Calu3 (cell line): Measurements from ENCODE around the gene BMAL1. TPM values are rescaled to one million over a fixed set of nuclear protein-coding genes. Genes with fewer than 3 reads are reported as not detected.

Source experiments
- BruUV-seq: library from RNA; stranded (reverse); fragments of 400-500 nt; replicated peaks from 2 replicates; lab custom pipeline; 2021; lab: Mats Ljungman, UMichigan
- CTCF ChIA-PET: fragments of 300-600 bp; sonication (Branson Sonifier 250); formaldehyde crosslinking; loops from one replicate; lab custom pipeline; 2022; ENCODE audit warnings: antibody characterized with exemption; lab: Charles Lee
- DNase-seq: peaks from one replicate; pipeline ENCODE4 v3.0.0; 2022
- H3K27ac Mint-ChIP-seq: one replicate; pipeline ENCODE4 v1.8.0; 2022; ENCODE audit warnings: mixed read lengths; ENCODE audit not compliant: unreplicated experiment
- H3K27me3 Mint-ChIP-seq: one replicate; pipeline ENCODE4 v1.8.0; 2022; ENCODE audit warnings: mixed read lengths; ENCODE audit not compliant: unreplicated experiment
- H3K36me3 Mint-ChIP-seq: one replicate; pipeline ENCODE4 v1.8.0; 2022; ENCODE audit warnings: mild to moderate bottlenecking, moderate library complexity, mixed read lengths; ENCODE audit not compliant: insufficient read depth, unreplicated experiment
- H3K4me1 Mint-ChIP-seq: one replicate; pipeline ENCODE4 v1.8.0; 2022; ENCODE audit warnings: mild to moderate bottlenecking, low read depth, mixed read lengths; ENCODE audit not compliant: unreplicated experiment
- H3K4me3 Mint-ChIP-seq: one replicate; pipeline ENCODE4 v1.8.0; 2022; ENCODE audit warnings: mild to moderate bottlenecking, low read depth, moderate library complexity, mixed read lengths; ENCODE audit not compliant: unreplicated experiment
- H3K9me3 Mint-ChIP-seq: one replicate; pipeline ENCODE4 v1.8.0; 2022; ENCODE audit warnings: low read depth, mixed read lengths; ENCODE audit not compliant: unreplicated experiment
- CTCF ChIP-seq: fragments of 200-600 bp; IDR thresholded peaks from one replicate; pipeline ENCODE4 v1.8.0; 2022; ENCODE audit warnings: antibody characterized with exemption; ENCODE audit not compliant: unreplicated experiment
- intact Hi-C: fragments of 100-400 bp; cut with micrococcal nuclease; formaldehyde crosslinking; loops from one replicate; pipeline ENCODE4 v1.10.0; 2022; ENCODE audit not compliant: unreplicated experiment
- total RNA-seq: library from RNA; stranded (reverse); gene quantifications from 2 replicates; pipeline ENCODE4 v1.2.3, GENCODE V29; 2022

The BMAL1 gene
- total RNA-seq, 1 experiment from 2014 or later = 10.3 TPM

GRCh38 chr11:13238879-13239514 lies 38.6 kb upstream of the BMAL1 start:
- intact Hi-C loops = loop anchor here (1.0 kb wide), 1 partner anchor 29 kb away; no protein-coding TSS in a partner anchor
- H3K27me3 Mint-ChIP-seq = peaks cover 14% of the 10 kb centered on the region
- no peaks in the 10 kb centered on the region for H3K36me3 Mint-ChIP-seq
- BruUV-seq = no TSS peak
- no peak overlapping the region for H3K27ac Mint-ChIP-seq
- peaks cover 10% of the 10 kb centered on the region for H3K4me1 Mint-ChIP-seq
- TF ChIP-seq CTCF = peak; percentile 82
- CTCF ChIA-PET = no interaction called here
- peak; percentile 68 for DNase-seq
- H3K9me3 Mint-ChIP-seq = no peaks in the 10 kb centered on the region
- H3K4me3 Mint-ChIP-seq = no peak overlapping the region

GRCh38 chr11:13242564-13242963 lies 35.0 kb upstream of the BMAL1 start:
- Mint-ChIP-seq H3K27ac (no peak overlapping the region), H3K9me3 (no peaks in the 10 kb centered on the region), H3K4me3 (no peak overlapping the region), H3K27me3 (peaks cover 38% of the 10 kb centered on the region), H3K36me3 (no peaks in the 10 kb centered on the region), H3K4me1 (peaks cover 10% of the 10 kb centered on the region)
- DNase-seq = no peak
- CTCF ChIA-PET = interaction anchor here (1.4 kb wide), 1 partner anchor 11 kb away, joined by 4 read pairs; no protein-coding TSS in a partner anchor
- BruUV-seq = no TSS peak
- TF ChIP-seq CTCF = no peak
- intact Hi-C loops = loop anchor here (2.0 kb wide), 1 partner anchor 102 kb away; no protein-coding TSS in a partner anchor

GRCh38 chr11:13247606-13248296 lies 29.8 kb upstream of the BMAL1 start:
- Mint-ChIP-seq H3K9me3 (no peaks in the 10 kb centered on the region), H3K27me3 (peaks cover 42% of the 10 kb centered on the region), H3K4me3 (no peak overlapping the region), H3K27ac (no peak overlapping the region), H3K4me1 (peaks cover 3% of the 10 kb centered on the region), H3K36me3 (no peaks in the 10 kb centered on the region)
- intact Hi-C loops = no loop called here
- CTCF ChIA-PET = interaction anchor here (1.3 kb wide), 1 partner anchor 67 kb away, joined by 3 read pairs; no protein-coding TSS in a partner anchor
- no peak for DNase-seq
- no peak for TF ChIP-seq CTCF
- BruUV-seq = no TSS peak

GRCh38 chr11:13249177-13249576 lies 28.4 kb upstream of the BMAL1 start:
- Mint-ChIP-seq H3K36me3 (no peaks in the 10 kb centered on the region), H3K27ac (no peak overlapping the region), H3K4me1 (no peaks in the 10 kb centered on the region), H3K27me3 (peaks cover 37% of the 10 kb centered on the region), H3K9me3 (no peaks in the 10 kb centered on the region), H3K4me3 (no peak overlapping the region)
- BruUV-seq = no TSS peak
- TF ChIP-seq CTCF = no peak
- DNase-seq = no peak
- intact Hi-C loops = no loop called here
- CTCF ChIA-PET = no interaction called here
